DND-41 (cell line): ENCODE results near the gene ADCY9.

Experiments used
- EZH2 ChIP-seq: IDR thresholded peaks from 3 replicates; pipeline ENCODE4 v1.6.1; 2012; ENCODE audit warnings: borderline replicate concordance, low read depth, mild to moderate bottlenecking, moderate library complexity, low read length, inconsistent platforms; ENCODE audit not compliant: severe bottlenecking
- TF ChIP-seq, protein P1 (sequence below): IDR thresholded peaks from 2 replicates; pipeline ENCODE4 v1.5.1; 2012; ENCODE audit warnings: borderline replicate concordance, low read length, moderate library complexity, mild to moderate bottlenecking; ENCODE audit not compliant: poor library complexity, severe bottlenecking; ENCODE audit errors: extremely low read depth

- TF ChIP-seq, protein P1, sequence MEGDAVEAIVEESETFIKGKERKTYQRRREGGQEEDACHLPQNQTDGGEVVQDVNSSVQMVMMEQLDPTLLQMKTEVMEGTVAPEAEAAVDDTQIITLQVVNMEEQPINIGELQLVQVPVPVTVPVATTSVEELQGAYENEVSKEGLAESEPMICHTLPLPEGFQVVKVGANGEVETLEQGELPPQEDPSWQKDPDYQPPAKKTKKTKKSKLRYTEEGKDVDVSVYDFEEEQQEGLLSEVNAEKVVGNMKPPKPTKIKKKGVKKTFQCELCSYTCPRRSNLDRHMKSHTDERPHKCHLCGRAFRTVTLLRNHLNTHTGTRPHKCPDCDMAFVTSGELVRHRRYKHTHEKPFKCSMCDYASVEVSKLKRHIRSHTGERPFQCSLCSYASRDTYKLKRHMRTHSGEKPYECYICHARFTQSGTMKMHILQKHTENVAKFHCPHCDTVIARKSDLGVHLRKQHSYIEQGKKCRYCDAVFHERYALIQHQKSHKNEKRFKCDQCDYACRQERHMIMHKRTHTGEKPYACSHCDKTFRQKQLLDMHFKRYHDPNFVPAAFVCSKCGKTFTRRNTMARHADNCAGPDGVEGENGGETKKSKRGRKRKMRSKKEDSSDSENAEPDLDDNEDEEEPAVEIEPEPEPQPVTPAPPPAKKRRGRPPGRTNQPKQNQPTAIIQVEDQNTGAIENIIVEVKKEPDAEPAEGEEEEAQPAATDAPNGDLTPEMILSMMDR, result no peak
- TF ChIP-seq EZH2, result no peak
Measured at GRCh38 chr16:4049031-4049430, 67.2 kb downstream of the ADCY9 start.
